HepG2 (cell line): ENCODE data around the gene CFAP100. TPM values are rescaled to one million over a fixed set of nuclear protein-coding genes. Genes with fewer than 3 reads are reported as not detected.

Experiments used
- ATRX ChIP-seq: sonication (generic); formaldehyde crosslinking; IDR thresholded peaks from 2 replicates; pipeline ENCODE4 v1.4.0; 2020; ENCODE audit warnings: missing genetic modification reagents, borderline replicate concordance
- BORCS8-MEF2B ChIP-seq: sonication (generic); formaldehyde crosslinking; IDR thresholded peaks from 2 replicates; pipeline ENCODE4 v1.8.0; 2022; ENCODE audit warnings: mild to moderate bottlenecking, missing genetic modification reagents
- FOXC1 ChIP-seq: sonication (generic); formaldehyde crosslinking; IDR thresholded peaks from 2 replicates; pipeline ENCODE4 v1.8.0; 2022; ENCODE audit warnings: mild to moderate bottlenecking, missing genetic modification reagents, borderline replicate concordance
- HNF4G ChIP-seq, 2 experiments: sonication (generic) in 1 of 2; formaldehyde crosslinking in 1 of 2; IDR thresholded peaks; 2 replicates each; pipeline versions ENCODE4 v1.4.0 to v1.6.1; 2011 to 2020; ENCODE audit warnings: borderline replicate concordance in 2 of 2, low read depth in 2 of 2, mild to moderate bottlenecking in 2 of 2, low read length in 1 of 2, missing genetic modification reagents in 1 of 2, moderate library complexity in 1 of 2
- HNRNPH1 ChIP-seq: fragments of 200-400 bp; formaldehyde crosslinking; optimal IDR thresholded peaks from 2 replicates; pipeline ENCODE3; 2017; ENCODE audit warnings: mild to moderate bottlenecking, low read depth, low read length
- JARID2 ChIP-seq: sonication (generic); formaldehyde crosslinking; IDR thresholded peaks from 2 replicates; pipeline ENCODE4 v1.8.1; 2023; ENCODE audit warnings: missing genetic modification reagents, inconsistent platforms; ENCODE audit not compliant: insufficient replicate concordance
- NR1H2 ChIP-seq: sonication (generic); formaldehyde crosslinking; IDR thresholded peaks from 2 replicates; pipeline ENCODE4 v1.8.1; 2022; ENCODE audit warnings: low read depth, missing genetic modification reagents, borderline replicate concordance
- SETDB1 ChIP-seq: sonication (generic); formaldehyde crosslinking; IDR thresholded peaks from 2 replicates; pipeline ENCODE4 v1.5.1; 2020; ENCODE audit warnings: missing genetic modification reagents, mild to moderate bottlenecking, borderline replicate concordance
- SRSF1 ChIP-seq: fragments of 200-400 bp; formaldehyde crosslinking; optimal IDR thresholded peaks from 2 replicates; pipeline ENCODE3; 2017; ENCODE audit warnings: mild to moderate bottlenecking, low read depth, low read length, moderate library complexity
- ZNF367 ChIP-seq: sonication (generic); formaldehyde crosslinking; IDR thresholded peaks from 2 replicates; pipeline ENCODE4 v1.4.0; 2020; ENCODE audit warnings: missing genetic modification reagents, borderline replicate concordance
- ZNF382 ChIP-seq: sonication (generic); formaldehyde crosslinking; IDR thresholded peaks from 2 replicates; pipeline ENCODE4 v1.5.0; 2020; ENCODE audit warnings: missing genetic modification reagents, mild to moderate bottlenecking, borderline replicate concordance
- ZNF547 ChIP-seq: sonication (generic); formaldehyde crosslinking; IDR thresholded peaks from 2 replicates; pipeline ENCODE4 v1.5.1; 2020; ENCODE audit warnings: mild to moderate bottlenecking, missing genetic modification reagents
- ZNF652 ChIP-seq: IDR thresholded peaks from 2 replicates; pipeline ENCODE4 v1.6.1; 2016; ENCODE audit warnings: low read depth, borderline replicate concordance
- ZSCAN29 ChIP-seq: sonication (generic); formaldehyde crosslinking; conservative IDR thresholded peaks from 2 replicates; pipeline ENCODE4 v1.4.0; 2020; ENCODE audit warnings: mild to moderate bottlenecking, missing genetic modification reagents
- ZZZ3 ChIP-seq: sonication (generic); formaldehyde crosslinking; IDR thresholded peaks from 2 replicates; pipeline ENCODE4 v1.4.0; 2020; ENCODE audit warnings: missing genetic modification reagents, mild to moderate bottlenecking, borderline replicate concordance
- polyA plus RNA-seq, 8 experiments: library from polyadenylated mRNA; depleted of rRNA in 3 of 8; stranded (reverse) in 7 of 8; unstranded in 1 of 8; fragments of >200 nt; fragmentation: Illumina TruSeq in 4 of 8; extraction: Trizol in 4 of 8; gene quantifications; 2 replicates each; pipeline versions ENCODE4 v1.2.1 to v1.2.3, GENCODE V29; 2011 to 2016; ENCODE audit warnings: low read depth in 4 of 8, missing spikeins in 1 of 8, mixed read lengths in 1 of 8; ENCODE audit not compliant: insufficient read depth in 1 of 8
- total RNA-seq, 5 experiments: library from RNA; depleted of rRNA; stranded (reverse); fragments of >200 nt; fragmentation: Illumina TruSeq; extraction: Trizol; gene quantifications; 2 replicates each; pipeline ENCODE4 v1.2.3, GENCODE V29; 2016; ENCODE audit warnings: low read depth in 1 of 5
- TF ChIP-seq, protein P1 (sequence below): sonication (generic); formaldehyde crosslinking; IDR thresholded peaks from 2 replicates; pipeline ENCODE4 v1.4.0; 2020; ENCODE audit warnings: missing genetic modification reagents
- TF ChIP-seq, protein P2 (sequence below): sonication (generic); formaldehyde crosslinking; IDR thresholded peaks from 2 replicates; pipeline ENCODE4 v1.4.0; 2020; ENCODE audit warnings: missing genetic modification reagents, borderline replicate concordance
- TF ChIP-seq, protein P3 (sequence below): sonication (generic); formaldehyde crosslinking; IDR thresholded peaks from 2 replicates; pipeline ENCODE4 v1.8.1; 2023; ENCODE audit warnings: missing genetic modification reagents, inconsistent platforms, borderline replicate concordance
- TF ChIP-seq, protein P4 (sequence below): IDR thresholded peaks from 2 replicates; pipeline ENCODE4 v1.6.1; 2016; ENCODE audit warnings: mild to moderate bottlenecking

Gene CFAP100
- total and polyA plus RNA-seq, 2 of the 13 experiments (the other 11 are each of a cell fraction or from before 2014, with no cell fraction given) = 0.32 TPM; not detected in 1

DNA sequence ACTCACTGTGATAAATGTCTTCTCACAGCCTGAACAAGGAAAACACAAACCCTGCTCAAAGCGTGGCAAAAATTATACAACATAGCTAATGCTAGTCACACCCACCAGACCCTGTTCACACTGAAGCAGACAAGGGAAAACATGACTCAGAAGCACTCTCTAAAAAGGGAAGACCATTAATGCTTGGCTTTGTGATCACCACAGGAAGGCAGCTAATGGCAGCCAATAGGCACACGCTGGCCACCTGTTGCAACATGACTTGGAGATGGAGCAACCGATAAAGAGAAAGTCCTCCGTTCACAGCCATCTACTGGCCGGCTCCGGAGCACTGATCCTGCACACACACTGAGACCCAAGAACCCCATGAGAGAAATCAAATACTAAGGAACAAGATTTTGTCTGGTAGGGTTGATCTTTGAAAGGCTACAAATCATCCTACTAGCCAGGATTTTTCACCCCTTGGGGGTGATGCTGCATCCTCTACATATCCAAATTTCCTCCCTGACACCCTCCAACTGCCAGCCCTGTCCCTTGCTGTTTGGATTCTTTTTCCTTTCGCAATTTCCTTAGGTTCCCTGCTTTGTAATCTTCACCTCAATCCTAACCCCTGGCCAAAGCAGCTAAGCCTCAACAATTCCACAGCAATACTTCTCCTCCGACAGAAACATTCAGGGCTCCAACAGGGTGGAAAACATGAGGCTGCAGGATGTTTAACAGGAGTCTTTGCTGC, 77.7 kb downstream of the CFAP100 start (continued):
- TF ChIP-seq, protein P1, sequence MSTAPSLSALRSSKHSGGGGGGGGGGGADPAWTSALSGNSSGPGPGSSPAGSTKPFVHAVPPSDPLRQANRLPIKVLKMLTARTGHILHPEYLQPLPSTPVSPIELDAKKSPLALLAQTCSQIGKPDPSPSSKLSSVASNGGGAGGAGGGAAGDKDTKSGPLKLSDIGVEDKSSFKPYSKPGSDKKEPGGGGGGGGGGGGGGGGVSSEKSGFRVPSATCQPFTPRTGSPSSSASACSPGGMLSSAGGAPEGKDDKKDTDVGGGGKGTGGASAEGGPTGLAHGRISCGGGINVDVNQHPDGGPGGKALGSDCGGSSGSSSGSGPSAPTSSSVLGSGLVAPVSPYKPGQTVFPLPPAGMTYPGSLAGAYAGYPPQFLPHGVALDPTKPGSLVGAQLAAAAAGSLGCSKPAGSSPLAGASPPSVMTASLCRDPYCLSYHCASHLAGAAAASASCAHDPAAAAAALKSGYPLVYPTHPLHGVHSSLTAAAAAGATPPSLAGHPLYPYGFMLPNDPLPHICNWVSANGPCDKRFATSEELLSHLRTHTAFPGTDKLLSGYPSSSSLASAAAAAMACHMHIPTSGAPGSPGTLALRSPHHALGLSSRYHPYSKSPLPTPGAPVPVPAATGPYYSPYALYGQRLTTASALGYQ (CRISPR knock-in tag) = 0 out of 2 replicates have a peak, but pooled peaks have one; percentile 18
- TF ChIP-seq, protein P2, sequence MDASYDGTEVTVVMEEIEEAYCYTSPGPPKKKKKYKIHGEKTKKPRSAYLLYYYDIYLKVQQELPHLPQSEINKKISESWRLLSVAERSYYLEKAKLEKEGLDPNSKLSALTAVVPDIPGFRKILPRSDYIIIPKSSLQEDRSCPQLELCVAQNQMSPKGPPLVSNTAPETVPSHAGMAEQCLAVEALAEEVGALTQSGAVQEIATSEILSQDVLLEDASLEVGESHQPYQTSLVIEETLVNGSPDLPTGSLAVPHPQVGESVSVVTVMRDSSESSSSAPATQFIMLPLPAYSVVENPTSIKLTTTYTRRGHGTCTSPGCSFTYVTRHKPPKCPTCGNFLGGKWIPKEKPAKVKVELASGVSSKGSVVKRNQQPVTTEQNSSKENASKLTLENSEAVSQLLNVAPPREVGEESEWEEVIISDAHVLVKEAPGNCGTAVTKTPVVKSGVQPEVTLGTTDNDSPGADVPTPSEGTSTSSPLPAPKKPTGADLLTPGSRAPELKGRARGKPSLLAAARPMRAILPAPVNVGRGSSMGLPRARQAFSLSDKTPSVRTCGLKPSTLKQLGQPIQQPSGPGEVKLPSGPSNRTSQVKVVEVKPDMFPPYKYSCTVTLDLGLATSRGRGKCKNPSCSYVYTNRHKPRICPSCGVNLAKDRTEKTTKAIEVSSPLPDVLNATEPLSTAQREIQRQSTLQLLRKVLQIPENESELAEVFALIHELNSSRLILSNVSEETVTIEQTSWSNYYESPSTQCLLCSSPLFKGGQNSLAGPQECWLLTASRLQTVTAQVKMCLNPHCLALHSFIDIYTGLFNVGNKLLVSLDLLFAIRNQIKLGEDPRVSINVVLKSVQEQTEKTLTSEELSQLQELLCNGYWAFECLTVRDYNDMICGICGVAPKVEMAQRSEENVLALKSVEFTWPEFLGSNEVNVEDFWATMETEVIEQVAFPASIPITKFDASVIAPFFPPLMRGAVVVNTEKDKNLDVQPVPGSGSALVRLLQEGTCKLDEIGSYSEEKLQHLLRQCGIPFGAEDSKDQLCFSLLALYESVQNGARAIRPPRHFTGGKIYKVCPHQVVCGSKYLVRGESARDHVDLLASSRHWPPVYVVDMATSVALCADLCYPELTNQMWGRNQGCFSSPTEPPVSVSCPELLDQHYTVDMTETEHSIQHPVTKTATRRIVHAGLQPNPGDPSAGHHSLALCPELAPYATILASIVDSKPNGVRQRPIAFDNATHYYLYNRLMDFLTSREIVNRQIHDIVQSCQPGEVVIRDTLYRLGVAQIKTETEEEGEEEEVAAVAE (CRISPR knock-in tag) = no peak
- TF ChIP-seq NR1H2 (CRISPR knock-in tag) = no peak
- TF ChIP-seq ZNF367 (CRISPR knock-in tag) = no peak
- no peak for TF ChIP-seq ZZZ3 (CRISPR knock-in tag)
- TF ChIP-seq SRSF1 = no peak
- TF ChIP-seq HNF4G (IDR thresholded peaks at IDR 0.05; ENCODE audit: borderline replicate concordance, low read depth, low read length) = peak; percentile 33; the same call in 1 of the 2 replicates
- no peak for TF ChIP-seq HNF4G (CRISPR knock-in tag; IDR thresholded peaks at IDR 0.05; ENCODE audit: borderline replicate concordance, low read depth)
- TF ChIP-seq SETDB1 (CRISPR knock-in tag) = no peak
- no peak for TF ChIP-seq BORCS8-MEF2B (CRISPR knock-in tag)
- no peak for TF ChIP-seq HNRNPH1
- TF ChIP-seq ZNF382 = no peak
- TF ChIP-seq, protein P3, sequence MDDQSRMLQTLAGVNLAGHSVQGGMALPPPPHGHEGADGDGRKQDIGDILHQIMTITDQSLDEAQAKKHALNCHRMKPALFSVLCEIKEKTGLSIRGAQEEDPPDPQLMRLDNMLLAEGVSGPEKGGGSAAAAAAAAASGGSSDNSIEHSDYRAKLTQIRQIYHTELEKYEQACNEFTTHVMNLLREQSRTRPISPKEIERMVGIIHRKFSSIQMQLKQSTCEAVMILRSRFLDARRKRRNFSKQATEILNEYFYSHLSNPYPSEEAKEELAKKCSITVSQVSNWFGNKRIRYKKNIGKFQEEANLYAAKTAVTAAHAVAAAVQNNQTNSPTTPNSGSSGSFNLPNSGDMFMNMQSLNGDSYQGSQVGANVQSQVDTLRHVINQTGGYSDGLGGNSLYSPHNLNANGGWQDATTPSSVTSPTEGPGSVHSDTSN = no peak
- TF ChIP-seq ATRX = no peak
- TF ChIP-seq JARID2 (CRISPR knock-in tag) = no peak
- TF ChIP-seq FOXC1 (CRISPR knock-in tag) = no peak
- no peak for TF ChIP-seq ZSCAN29 (CRISPR knock-in tag)
- no peak; the same call in 1 of the 2 replicates for TF ChIP-seq ZNF652 (CRISPR knock-in tag)
- TF ChIP-seq, protein P4, sequence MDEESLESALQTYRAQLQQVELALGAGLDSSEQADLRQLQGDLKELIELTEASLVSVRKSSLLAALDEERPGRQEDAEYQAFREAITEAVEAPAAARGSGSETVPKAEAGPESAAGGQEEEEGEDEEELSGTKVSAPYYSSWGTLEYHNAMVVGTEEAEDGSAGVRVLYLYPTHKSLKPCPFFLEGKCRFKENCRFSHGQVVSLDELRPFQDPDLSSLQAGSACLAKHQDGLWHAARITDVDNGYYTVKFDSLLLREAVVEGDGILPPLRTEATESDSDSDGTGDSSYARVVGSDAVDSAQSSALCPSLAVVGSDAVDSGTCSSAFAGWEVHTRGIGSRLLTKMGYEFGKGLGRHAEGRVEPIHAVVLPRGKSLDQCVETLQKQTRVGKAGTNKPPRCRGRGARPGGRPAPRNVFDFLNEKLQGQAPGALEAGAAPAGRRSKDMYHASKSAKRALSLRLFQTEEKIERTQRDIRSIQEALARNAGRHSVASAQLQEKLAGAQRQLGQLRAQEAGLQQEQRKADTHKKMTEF = peak; percentile 57; the same call in 1 of the 2 replicates
- TF ChIP-seq ZNF547 = no peak
